Stimulated activated naive CD8-positive, alpha-beta T cell treated with anti-CD3 and anti-CD28 coated beads, Interleukin-15, amount 100 ng/mL, for 72 hours (primary cell): ENCODE data around the gene SEMA3A.
A peak's percentile ranks its signal among the peaks of the same experiment; 100 is the strongest.

Source experiments
- ATAC-seq: fragments of 150-1000 bp; cut with Tn5 transposase; 2 replicates; pipeline ENCODE4 v1.10.0; 2021; ENCODE audit warnings: mild to moderate bottlenecking, moderate library complexity
- DNase-seq, 2 donors: peaks; one replicate each; pipeline ENCODE4 v3.0.0; 2021 to 2022
- H3K27ac Mint-ChIP-seq, 2 donors: one replicate each; pipeline ENCODE4 v1.8.0; 2022; ENCODE audit warnings: mild to moderate bottlenecking in 2 of 2, mixed read lengths in 2 of 2, moderate library complexity in 2 of 2
- H3K27me3 Mint-ChIP-seq: one replicate; pipeline ENCODE4 v1.8.0; 2022; ENCODE audit warnings: mixed read lengths
- H3K4me1 Mint-ChIP-seq: one replicate; pipeline ENCODE4 v1.8.0; 2022; ENCODE audit warnings: mild to moderate bottlenecking, mixed read lengths
- H3K4me3 Mint-ChIP-seq, 2 donors: one replicate each; pipeline ENCODE4 v1.8.0; 2022; ENCODE audit warnings: mild to moderate bottlenecking in 2 of 2, mixed read lengths in 2 of 2, moderate library complexity in 1 of 2
- H3K9me3 Mint-ChIP-seq, 2 donors: one replicate each; pipeline ENCODE4 v1.8.0; 2022; ENCODE audit warnings: mixed read lengths in 2 of 2

SEMA3A gene

DNA sequence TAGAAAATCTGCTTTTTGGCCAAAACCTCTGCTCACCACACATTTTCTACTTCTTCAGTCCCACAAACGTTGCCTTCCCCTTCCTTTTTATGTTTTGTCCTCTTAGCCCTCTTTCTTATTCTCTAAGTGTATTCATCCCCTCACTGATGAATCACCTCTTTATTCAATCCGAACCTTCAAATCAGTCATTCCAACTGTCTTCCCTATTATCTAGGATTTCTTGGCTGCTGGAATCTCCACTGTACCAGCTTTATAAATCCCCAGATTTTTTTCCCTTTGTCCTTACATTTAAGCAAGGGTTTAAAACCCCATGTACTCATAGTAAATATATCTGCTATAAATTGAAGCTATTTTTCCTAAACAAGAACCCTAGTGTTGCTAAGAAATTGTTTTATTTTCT is 176.9 kb downstream of the SEMA3A start:
- Mint-ChIP-seq H3K4me3 (no peak overlapping the region), H3K27me3 (no peaks in the 10 kb centered on the region), H3K4me1 (no peaks in the 10 kb centered on the region), H3K27ac (no peak overlapping the region), H3K9me3 (no peaks in the 10 kb centered on the region)
- no peak for DNase-seq
- ATAC-seq, result no peak

DNA sequence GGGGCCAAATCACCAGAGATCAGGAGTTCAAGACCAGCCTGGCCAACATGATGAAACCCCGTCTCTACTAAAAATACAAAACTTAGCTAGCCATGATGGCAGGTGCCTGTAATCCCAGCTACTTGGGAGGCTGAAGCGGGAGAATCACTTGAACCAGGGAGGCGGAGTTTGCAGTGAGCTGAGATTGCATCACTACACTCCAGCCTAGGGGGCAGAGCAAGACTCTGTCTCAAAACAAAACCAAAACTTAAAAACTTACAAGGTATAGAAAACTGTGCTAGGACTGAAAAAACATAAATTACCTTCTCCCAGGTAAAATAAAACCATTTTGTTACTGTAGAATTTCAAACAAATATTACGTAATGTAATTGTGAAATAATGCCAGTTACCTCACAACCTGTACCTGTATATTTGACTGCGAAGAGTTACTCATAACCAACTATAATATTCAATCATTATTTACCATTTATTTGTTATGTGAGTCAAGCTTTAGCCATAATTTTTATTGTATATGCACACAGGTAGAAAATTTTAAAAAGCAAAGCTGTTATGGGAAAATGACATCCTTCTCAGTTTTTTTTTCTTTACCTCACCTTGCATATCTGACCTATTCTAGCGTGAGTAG is 180.9 kb downstream of the SEMA3A start:
- DNase-seq (no peak), ATAC-seq (no peak)
- H3K27me3 Mint-ChIP-seq, result no peaks in the 10 kb centered on the region
- no peaks in the 10 kb centered on the region for H3K4me1 Mint-ChIP-seq
- no peaks in the 10 kb centered on the region for H3K9me3 Mint-ChIP-seq
- peak overlapping the region in 1 of 2 donors; percentile 32 for H3K27ac Mint-ChIP-seq
- no peak overlapping the region for H3K4me3 Mint-ChIP-seq

DNA sequence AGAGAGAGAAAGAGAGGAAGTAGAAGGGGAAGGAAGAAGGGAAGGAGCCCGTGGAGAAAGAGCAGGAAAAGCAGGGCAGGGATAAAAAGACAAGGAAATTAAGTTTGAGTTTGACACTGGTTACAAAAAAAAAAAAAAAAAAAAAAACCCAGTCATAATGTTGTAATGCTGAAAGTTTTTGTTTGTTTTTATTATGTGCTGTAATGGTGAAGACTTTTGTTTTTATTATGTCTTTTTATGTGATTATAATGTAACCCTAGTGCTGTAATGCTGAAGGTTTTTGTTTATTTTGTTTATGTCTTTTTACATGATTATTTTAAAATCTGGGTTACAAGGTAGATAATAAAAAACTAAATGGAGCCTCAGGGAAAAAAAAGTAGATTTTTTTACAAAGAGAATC is 184.8 kb downstream of the SEMA3A start:
- H3K4me3 Mint-ChIP-seq, result no peak overlapping the region
- no peaks in the 10 kb centered on the region for H3K4me1 Mint-ChIP-seq
- H3K9me3 Mint-ChIP-seq, result no peaks in the 10 kb centered on the region
- ATAC-seq (no peak), DNase-seq (no peak)
- H3K27me3 Mint-ChIP-seq, result no peaks in the 10 kb centered on the region
- no peak overlapping the region for H3K27ac Mint-ChIP-seq

DNA sequence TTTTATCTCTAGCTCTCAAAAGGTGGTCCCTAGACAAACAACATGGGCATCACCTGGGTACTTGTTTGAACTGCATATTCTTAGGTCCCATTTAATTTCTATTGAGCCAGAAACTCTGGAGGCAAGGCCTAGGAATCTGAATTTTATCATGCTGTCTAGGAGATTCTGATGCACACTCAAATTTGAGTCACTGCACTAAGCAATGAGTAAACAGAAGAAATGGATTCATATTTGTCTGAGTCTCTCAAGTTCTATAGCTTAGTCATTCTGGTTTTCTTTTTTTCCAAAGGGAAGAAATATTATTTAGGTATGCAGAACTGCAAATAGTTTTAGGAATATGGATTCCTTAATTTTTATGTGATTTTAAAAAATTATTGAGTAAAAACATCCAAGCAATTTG is 185.5 kb downstream of the SEMA3A start:
- H3K27ac Mint-ChIP-seq, result no peak overlapping the region
- ATAC-seq, result no peak
- H3K9me3 Mint-ChIP-seq, result no peaks in the 10 kb centered on the region
- no peaks in the 10 kb centered on the region for H3K27me3 Mint-ChIP-seq
- no peak for DNase-seq
- H3K4me3 Mint-ChIP-seq, result no peak overlapping the region
- H3K4me1 Mint-ChIP-seq, result no peaks in the 10 kb centered on the region

DNA sequence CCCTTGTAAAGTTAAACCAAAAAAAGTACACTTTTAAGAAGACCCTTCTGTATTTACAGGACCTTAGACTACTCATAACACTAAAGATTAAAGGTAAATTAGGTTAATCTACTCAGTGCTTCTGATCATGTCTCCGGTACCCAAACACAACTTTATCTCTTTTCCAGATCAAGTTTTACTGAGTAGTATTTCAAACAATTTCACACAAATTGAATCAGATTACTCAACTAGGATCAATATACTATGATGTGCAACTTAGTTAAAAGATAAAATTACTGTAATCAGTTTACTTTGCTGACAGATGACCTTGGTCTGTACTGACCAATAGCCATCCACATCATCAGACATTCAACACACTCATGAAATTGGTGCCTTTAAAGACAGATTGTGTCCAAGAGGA is 191.4 kb downstream of the SEMA3A start:
- H3K9me3 Mint-ChIP-seq, result no peaks in the 10 kb centered on the region
- H3K27ac Mint-ChIP-seq, result no peak overlapping the region
- H3K4me1 Mint-ChIP-seq, result no peaks in the 10 kb centered on the region
- H3K4me3 Mint-ChIP-seq, result no peak overlapping the region
- ATAC-seq (no peak), DNase-seq (no peak)
- no peaks in the 10 kb centered on the region for H3K27me3 Mint-ChIP-seq

DNA sequence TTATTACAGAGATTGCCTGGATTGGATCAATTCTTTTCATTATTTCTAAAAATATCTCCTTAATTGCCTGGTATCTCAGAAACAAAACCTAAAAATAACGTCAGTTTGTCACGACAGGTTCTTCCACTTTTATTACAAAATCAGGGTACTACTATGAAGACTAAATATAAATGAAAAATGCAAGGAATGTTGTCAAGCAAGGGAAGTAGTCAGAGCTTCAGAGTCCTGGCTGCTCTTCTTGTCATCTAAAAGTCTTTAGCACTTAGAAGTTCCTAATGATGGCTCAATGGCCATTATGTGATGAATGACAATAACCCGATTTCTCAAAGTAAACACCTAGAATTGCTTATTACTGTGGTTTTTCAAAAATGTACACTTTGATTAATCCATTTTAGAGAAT is 192.2 kb downstream of the SEMA3A start:
- DNase-seq, result no peak
- H3K27me3 Mint-ChIP-seq, result no peaks in the 10 kb centered on the region
- no peaks in the 10 kb centered on the region for H3K9me3 Mint-ChIP-seq
- no peak overlapping the region for H3K27ac Mint-ChIP-seq
- H3K4me3 Mint-ChIP-seq, result no peak overlapping the region
- no peak for ATAC-seq
- no peaks in the 10 kb centered on the region for H3K4me1 Mint-ChIP-seq

DNA sequence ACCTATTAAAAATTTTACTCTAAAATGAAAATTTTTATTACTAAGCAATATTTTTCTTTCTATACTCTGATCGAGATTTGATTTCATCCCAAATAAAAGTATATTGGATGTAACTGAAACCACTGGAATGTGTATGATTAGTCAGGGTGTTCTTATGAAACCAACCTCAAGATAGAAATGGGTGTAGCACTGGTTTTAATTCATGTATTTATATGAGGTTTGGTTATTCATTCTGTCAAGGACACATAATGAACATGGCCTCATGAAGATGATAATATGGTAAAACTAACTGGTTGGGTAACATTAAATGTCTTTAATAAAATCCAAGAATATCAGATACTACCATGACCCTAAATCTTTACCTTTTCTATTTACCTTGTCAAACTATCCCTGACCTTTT is 197.7 kb downstream of the SEMA3A start:
- ATAC-seq (no peak), DNase-seq (no peak)
- no peaks in the 10 kb centered on the region for H3K9me3 Mint-ChIP-seq
- H3K4me1 Mint-ChIP-seq, result no peaks in the 10 kb centered on the region
- H3K27me3 Mint-ChIP-seq, result no peaks in the 10 kb centered on the region
- no peak overlapping the region for H3K27ac Mint-ChIP-seq
- H3K4me3 Mint-ChIP-seq, result no peak overlapping the region

DNA sequence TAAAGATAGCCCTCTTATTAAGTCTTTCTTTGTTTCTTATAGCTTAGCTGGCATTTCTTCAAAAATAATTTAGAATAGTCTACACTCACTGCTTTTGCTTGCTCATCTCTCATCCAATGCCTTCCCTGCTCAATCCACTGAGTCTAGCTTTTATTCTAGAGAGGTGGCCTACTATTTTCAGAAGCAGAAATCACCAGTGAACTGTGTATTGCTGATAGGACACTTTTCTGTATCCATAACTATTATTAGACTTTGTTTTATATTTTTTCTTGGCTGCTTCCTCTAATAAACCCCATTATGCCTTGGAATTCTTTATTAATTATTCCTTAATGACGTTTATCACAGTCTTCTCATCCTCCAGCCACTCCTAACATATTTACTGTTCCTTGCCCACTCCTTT is 206.8 kb downstream of the SEMA3A start:
- ATAC-seq (no peak), DNase-seq (no peak)
- H3K4me1 Mint-ChIP-seq, result no peaks in the 10 kb centered on the region
- no peak overlapping the region for H3K4me3 Mint-ChIP-seq
- H3K27me3 Mint-ChIP-seq, result no peaks in the 10 kb centered on the region
- H3K27ac Mint-ChIP-seq, result no peak overlapping the region
- H3K9me3 Mint-ChIP-seq, result no peaks in the 10 kb centered on the region

DNA sequence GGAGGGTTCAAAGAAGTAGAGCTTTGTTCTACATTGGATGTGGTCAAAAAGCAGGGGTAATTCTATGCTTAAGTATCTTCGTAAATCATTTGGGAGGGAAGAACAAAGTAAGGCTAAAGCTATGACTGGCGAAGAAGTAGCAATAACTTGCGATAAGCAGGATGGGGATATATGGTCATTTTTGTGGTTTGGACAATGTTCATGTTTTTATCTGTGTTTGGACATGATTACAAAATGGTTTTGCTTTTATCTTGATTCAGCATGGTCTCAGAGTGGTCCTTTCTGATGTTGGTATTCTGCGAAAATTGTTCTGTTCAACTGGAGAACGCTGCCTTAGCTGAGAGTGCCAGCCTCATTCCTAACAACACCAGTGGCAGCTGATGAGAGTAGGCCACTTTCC is 208.8 kb downstream of the SEMA3A start:
- Mint-ChIP-seq H3K27me3 (no peaks in the 10 kb centered on the region), H3K4me1 (no peaks in the 10 kb centered on the region), H3K4me3 (no peak overlapping the region), H3K27ac (no peak overlapping the region), H3K9me3 (no peaks in the 10 kb centered on the region)
- no peak for DNase-seq
- ATAC-seq, result no peak

DNA sequence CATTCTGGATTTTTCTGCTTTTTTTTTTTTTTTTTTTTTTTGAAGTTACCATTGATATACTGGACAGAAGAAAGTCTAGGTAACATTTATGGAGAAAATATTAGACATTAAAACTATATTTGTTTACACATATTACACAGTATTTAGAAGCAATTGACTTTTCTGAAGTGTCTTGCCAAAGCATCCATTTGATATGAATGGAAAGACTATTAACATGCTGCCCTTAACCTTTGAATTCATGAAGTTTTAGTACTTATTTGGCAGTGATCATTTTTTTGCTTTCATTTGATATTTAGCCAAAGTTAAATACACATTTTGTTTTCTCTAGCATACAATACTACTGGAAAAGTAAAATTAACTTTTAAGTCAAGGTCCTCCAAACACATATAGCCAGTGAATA is 210.0 kb downstream of the SEMA3A start:
- no peaks in the 10 kb centered on the region for H3K27me3 Mint-ChIP-seq
- H3K4me1 Mint-ChIP-seq, result no peaks in the 10 kb centered on the region
- ATAC-seq, result no peak
- no peak for DNase-seq
- no peak overlapping the region for H3K27ac Mint-ChIP-seq
- H3K4me3 Mint-ChIP-seq, result no peak overlapping the region
- no peaks in the 10 kb centered on the region for H3K9me3 Mint-ChIP-seq

DNA sequence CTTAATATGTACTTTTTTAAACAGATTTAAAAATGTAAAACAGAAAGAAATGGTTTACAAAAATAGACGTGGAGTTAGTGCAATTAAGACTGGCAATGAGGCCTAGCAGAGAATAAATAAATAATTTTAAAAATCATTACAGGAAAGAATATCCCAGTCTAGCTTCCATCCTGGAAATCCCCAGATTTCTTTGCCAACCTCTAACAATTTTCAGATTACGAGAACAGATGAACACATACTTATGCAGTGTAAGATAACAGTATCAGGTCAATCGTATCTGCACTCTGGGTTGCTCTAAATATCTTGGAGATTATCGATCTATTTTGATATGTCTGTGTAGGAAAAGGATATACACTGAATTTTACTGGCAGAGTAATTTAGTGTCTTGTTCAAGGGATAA is 210.5 kb downstream of the SEMA3A start:
- Mint-ChIP-seq H3K4me3 (no peak overlapping the region), H3K27me3 (no peaks in the 10 kb centered on the region), H3K27ac (no peak overlapping the region), H3K9me3 (no peaks in the 10 kb centered on the region), H3K4me1 (no peaks in the 10 kb centered on the region)
- ATAC-seq (no peak), DNase-seq (no peak)

DNA sequence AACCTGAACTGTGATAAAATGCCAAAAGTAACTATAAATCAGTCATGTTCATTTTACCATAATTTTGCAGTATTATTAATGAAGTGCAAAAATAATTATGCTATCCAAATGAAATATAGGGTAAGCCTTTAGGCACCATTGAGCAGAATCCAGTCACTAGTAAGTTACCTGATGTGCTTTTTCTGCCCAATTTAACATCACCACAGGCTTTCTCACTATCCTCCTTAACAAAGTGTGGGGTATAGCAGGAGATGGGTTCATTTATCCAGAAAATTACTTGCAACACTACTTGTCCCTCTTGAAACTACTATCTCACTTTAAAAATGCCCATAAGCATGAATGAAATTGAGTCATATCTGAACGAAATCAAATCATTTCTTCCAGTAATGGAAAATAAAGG is 211.0 kb downstream of the SEMA3A start:
- DNase-seq (no peak), ATAC-seq (no peak)
- Mint-ChIP-seq H3K27ac (no peak overlapping the region), H3K9me3 (no peaks in the 10 kb centered on the region), H3K27me3 (no peaks in the 10 kb centered on the region), H3K4me3 (no peak overlapping the region), H3K4me1 (no peaks in the 10 kb centered on the region)

DNA sequence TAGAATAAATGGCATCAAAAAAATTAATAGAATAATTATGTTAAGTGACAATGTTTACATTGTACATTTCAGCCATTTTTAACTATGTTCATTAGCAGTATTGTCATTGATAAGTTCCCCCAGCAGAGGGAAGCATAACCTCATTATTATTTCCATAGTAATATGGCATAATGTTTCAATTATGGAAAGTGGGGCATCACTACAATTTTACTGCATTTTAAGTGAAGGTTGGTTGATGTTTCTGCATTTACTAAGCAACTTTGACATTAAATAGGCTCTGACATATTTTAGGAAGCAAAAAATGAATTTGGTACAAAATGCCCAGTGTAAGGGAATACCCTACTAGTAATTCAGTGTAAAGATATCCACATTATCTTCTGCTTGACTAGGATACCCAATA is 218.3 kb downstream of the SEMA3A start:
- ATAC-seq (no peak), DNase-seq (peak in 1 of 2 donors; percentile 4)
- Mint-ChIP-seq H3K27me3 (no peaks in the 10 kb centered on the region), H3K9me3 (no peaks in the 10 kb centered on the region), H3K4me1 (no peaks in the 10 kb centered on the region), H3K4me3 (no peak overlapping the region), H3K27ac (no peak overlapping the region)

DNA sequence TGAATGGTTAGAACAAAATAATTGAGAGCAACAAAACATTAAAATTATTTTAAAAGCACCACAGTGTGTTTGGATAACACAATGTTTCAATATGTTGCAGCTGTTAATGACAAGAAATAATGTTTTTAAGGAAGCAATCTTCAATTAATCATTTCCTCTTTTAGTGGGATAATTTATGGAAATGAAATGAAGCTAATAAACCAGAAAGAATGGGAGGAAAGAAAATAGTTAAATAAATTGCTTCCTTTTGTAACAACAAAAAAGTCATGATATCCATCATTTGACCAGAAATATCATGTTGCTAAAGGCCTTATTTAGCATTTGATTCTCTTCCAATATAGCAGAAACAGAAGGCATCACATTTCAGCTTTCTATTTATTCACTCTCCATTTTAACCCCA is 224.5 kb downstream of the SEMA3A start:
- Mint-ChIP-seq H3K4me3 (no peak overlapping the region), H3K27ac (no peak overlapping the region), H3K4me1 (no peaks in the 10 kb centered on the region), H3K9me3 (no peaks in the 10 kb centered on the region), H3K27me3 (no peaks in the 10 kb centered on the region)
- ATAC-seq, result no peak
- DNase-seq, result no peak

DNA sequence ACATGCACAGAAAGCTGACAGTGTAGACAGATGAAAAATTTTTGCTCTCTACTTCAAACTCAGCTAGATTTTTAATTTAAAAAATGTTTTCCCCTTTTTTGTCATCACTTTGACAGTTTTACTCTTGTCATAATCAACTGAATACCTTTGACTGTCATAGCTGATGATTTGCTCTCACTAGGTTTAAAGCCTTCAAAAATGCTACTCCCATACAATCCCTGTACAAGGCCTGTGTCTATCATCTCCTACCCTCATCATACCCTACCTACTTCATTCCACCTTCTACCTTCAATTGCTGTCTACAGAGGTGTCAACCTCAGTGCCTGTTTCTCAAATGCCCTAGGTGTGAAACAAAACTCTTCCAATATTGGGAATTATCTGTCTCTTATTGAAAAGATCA is 230.3 kb downstream of the SEMA3A start:
- no peaks in the 10 kb centered on the region for H3K4me1 Mint-ChIP-seq
- DNase-seq, result no peak
- H3K27ac Mint-ChIP-seq, result no peak overlapping the region
- H3K4me3 Mint-ChIP-seq, result no peak overlapping the region
- H3K27me3 Mint-ChIP-seq, result no peaks in the 10 kb centered on the region
- no peaks in the 10 kb centered on the region for H3K9me3 Mint-ChIP-seq
- no peak for ATAC-seq

DNA sequence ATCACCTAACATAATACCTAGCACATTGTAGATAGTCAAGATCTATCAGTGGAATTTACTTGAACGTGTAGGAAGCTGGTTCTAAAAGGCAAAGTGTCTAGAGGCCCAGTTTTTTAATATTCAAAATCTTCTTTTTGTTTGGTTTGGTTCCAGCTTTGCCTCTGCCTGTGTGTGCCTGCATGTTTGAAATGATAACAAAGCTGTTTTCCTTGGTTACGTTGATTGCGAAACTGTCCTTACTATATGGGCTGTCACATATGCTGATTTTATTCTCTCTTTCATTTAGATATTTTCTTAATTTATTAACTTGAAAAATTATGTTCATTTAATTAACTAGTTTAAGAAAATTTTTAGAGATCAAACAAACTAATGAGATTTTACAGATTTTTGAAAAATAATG is 237.3 kb downstream of the SEMA3A start:
- H3K4me1 Mint-ChIP-seq, result no peaks in the 10 kb centered on the region
- no peak overlapping the region for H3K4me3 Mint-ChIP-seq
- H3K9me3 Mint-ChIP-seq, result no peaks in the 10 kb centered on the region
- DNase-seq, result no peak
- ATAC-seq, result no peak
- no peaks in the 10 kb centered on the region for H3K27me3 Mint-ChIP-seq
- H3K27ac Mint-ChIP-seq, result no peak overlapping the region

DNA sequence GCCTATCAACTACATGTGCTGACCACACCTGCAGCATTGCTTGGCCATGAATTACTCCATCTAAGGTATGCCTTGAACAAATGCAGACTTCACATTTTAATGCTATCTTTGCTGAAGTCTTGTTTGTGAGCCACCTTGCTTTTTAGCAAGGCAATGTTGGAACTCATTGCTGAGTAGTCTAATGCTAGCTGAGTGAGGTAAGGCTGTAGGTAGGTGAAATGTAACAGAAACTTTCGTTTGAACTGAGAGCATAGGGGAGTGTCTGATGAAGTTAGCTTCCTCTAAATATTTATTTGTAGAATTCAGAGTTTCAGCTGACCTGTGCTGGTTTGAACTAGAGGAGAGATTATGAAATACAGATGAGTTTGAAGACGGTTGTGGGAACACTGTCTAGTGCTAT is 238.5 kb downstream of the SEMA3A start:
- Mint-ChIP-seq H3K9me3 (no peaks in the 10 kb centered on the region), H3K27me3 (no peaks in the 10 kb centered on the region), H3K4me3 (no peak overlapping the region), H3K27ac (no peak overlapping the region), H3K4me1 (no peaks in the 10 kb centered on the region)
- no peak for DNase-seq
- ATAC-seq, result no peak
